H1 (cell line): ENCODE data around the gene NGEF. TPM values are rescaled to one million over a fixed set of nuclear protein-coding genes. Genes with fewer than 3 reads are reported as not detected.

ENCODE experiments used
- CTCF ChIA-PET: fragments of 300-600 bp; sonication (Branson Sonifier 250); formaldehyde crosslinking; loops from one replicate; lab custom pipeline; 2021; ENCODE audit not compliant: partially characterized antibody; lab: Charles Lee
- POLR2A ChIA-PET: fragments of 300-600 bp; sonication (Branson Sonifier 250); formaldehyde crosslinking; loops from one replicate; lab custom pipeline; 2021; ENCODE audit warnings: inconsistent platforms; ENCODE audit not compliant: partially characterized antibody; lab: Charles Lee
- DNase-seq, 2 experiments: peaks; one replicate each; pipeline versions ENCODE4 v3.0.0 to v3.0.0-alpha.2; 2010 to 2022; ENCODE audit warnings: low spot score in 2 of 2, low read depth in 1 of 2, mixed read lengths in 1 of 2
- FAIRE-seq: peaks from 2 replicates; lab custom pipeline; 2011; peaks lifted over from hg19 to GRCh38; lab: Jason Lieb, UNC
- H2AFZ ChIP-seq: 2 replicates; pipeline ENCODE4 v1.8.1; 2012; ENCODE audit warnings: low read length, inconsistent platforms
- H2AK5ac ChIP-seq: 2 replicates; pipeline ENCODE4 v1.6.1; 2013; ENCODE audit warnings: low read depth, low read length
- H2BK120ac ChIP-seq: replicated peaks from 2 replicates; pipeline ENCODE3; 2013; ENCODE audit warnings: low read depth, low read length, inconsistent platforms
- H2BK12ac ChIP-seq: 2 replicates; pipeline ENCODE4 v1.6.1; 2013; ENCODE audit warnings: low read depth, low read length
- H2BK15ac ChIP-seq: 2 replicates; pipeline ENCODE4 v1.6.1; 2013; ENCODE audit warnings: low read length
- H2BK20ac ChIP-seq: 2 replicates; pipeline ENCODE4 v1.6.1; 2013; ENCODE audit warnings: low read length
- H2BK5ac ChIP-seq: 2 replicates; pipeline ENCODE4 v1.6.1; 2013; ENCODE audit warnings: low read depth, low read length
- H3K14ac ChIP-seq: 2 replicates; pipeline ENCODE4 v1.6.1; 2013; ENCODE audit warnings: inconsistent platforms; ENCODE audit not compliant: insufficient read length
- H3K18ac ChIP-seq: 2 replicates; pipeline ENCODE4 v1.6.1; 2013; ENCODE audit warnings: low read length; ENCODE audit errors: extremely low read depth
- H3K23ac ChIP-seq: 2 replicates; pipeline ENCODE4 v1.6.1; 2013; ENCODE audit warnings: inconsistent platforms; ENCODE audit not compliant: insufficient read length
- H3K23me2 ChIP-seq: 2 replicates; pipeline ENCODE4 v1.6.1; 2013; ENCODE audit warnings: low read depth, low read length
- H3K27ac ChIP-seq: 2 replicates; pipeline ENCODE4 v1.6.1; 2011; ENCODE audit warnings: low read depth, low read length, inconsistent platforms
- H3K27me3 ChIP-seq, 4 experiments: replicated peaks in 1 of 4; 1 replicate in 1 of 4; 2 replicates in 3 of 4; pipeline versions ENCODE4 v1.6.1 to v1.8.1; 2011 to 2013; ENCODE audit warnings: low read length in 3 of 4, mild to moderate bottlenecking in 3 of 4, inconsistent platforms in 2 of 4, mixed read lengths in 2 of 4, moderate library complexity in 1 of 4; ENCODE audit not compliant: control insufficient read depth in 3 of 4, insufficient read depth in 3 of 4; ENCODE audit errors: extremely low read depth in 1 of 4
- H3K36me3 ChIP-seq, 4 experiments: 2 replicates each; pipeline versions ENCODE4 v1.6.1 to v1.8.1; 2011 to 2013; ENCODE audit warnings: mild to moderate bottlenecking in 4 of 4, low read length in 3 of 4, moderate library complexity in 2 of 4, control low read depth in 1 of 4, inconsistent platforms in 1 of 4; ENCODE audit not compliant: insufficient read depth in 4 of 4, control insufficient read depth in 2 of 4
- H3K4ac ChIP-seq: replicated peaks from 2 replicates; pipeline ENCODE3; 2013; ENCODE audit warnings: low read length, low read depth, mixed read lengths, inconsistent platforms; ENCODE audit not compliant: insufficient read length
- H3K4me1 ChIP-seq, 4 experiments: replicated peaks in 1 of 4; 1 replicate in 1 of 4; 2 replicates in 3 of 4; pipeline versions ENCODE4 v1.6.1 to v1.8.1; 2011 to 2013; ENCODE audit warnings: low read length in 3 of 4, inconsistent platforms in 2 of 4, mixed read lengths in 1 of 4; ENCODE audit not compliant: insufficient read depth in 4 of 4, control insufficient read depth in 3 of 4
- H3K4me2 ChIP-seq, 2 experiments: 2 replicates each; pipeline versions ENCODE4 v1.6.1 to v1.8.1; 2011 to 2013; ENCODE audit warnings: low read depth in 2 of 2, low read length in 2 of 2, control low read depth in 1 of 2, inconsistent platforms in 1 of 2, mild to moderate bottlenecking in 1 of 2; ENCODE audit not compliant: insufficient read depth in 1 of 2
- H3K4me3 ChIP-seq, 4 experiments: fragments of 200-600, 300-600 bp in 1 of 4; sonication (generic), shearing (Covaris generic), sonication (Bioruptor Twin) in 1 of 4; 2 replicates each; pipeline versions ENCODE4 v1.5.1 to v1.8.1; 2011 to 2016; ENCODE audit warnings: low read length in 4 of 4, low read depth in 3 of 4, control low read depth in 2 of 4, inconsistent platforms in 2 of 4, mild to moderate bottlenecking in 2 of 4, mixed read lengths in 1 of 4, moderate library complexity in 1 of 4; ENCODE audit not compliant: insufficient read depth in 2 of 4; ENCODE audit errors: extremely low read depth in 1 of 4
- H3K56ac ChIP-seq: replicated peaks from 2 replicates; pipeline ENCODE3; 2013; ENCODE audit warnings: low read depth, mild to moderate bottlenecking, mixed read lengths, low read length, inconsistent platforms; ENCODE audit not compliant: insufficient read length
- H3K79me1 ChIP-seq: 2 replicates; pipeline ENCODE4 v1.6.1; 2013; ENCODE audit warnings: low read depth, low read length, control low read depth
- H3K79me2 ChIP-seq, 2 experiments: 2 replicates each; pipeline versions ENCODE4 v1.6.1 to v1.8.1; 2012 to 2013; ENCODE audit warnings: low read length in 2 of 2, mild to moderate bottlenecking in 2 of 2, inconsistent platforms in 1 of 2; ENCODE audit not compliant: insufficient read depth in 2 of 2, control insufficient read depth in 1 of 2
- H3K9ac ChIP-seq, 4 experiments: replicated peaks in 1 of 4; 1 replicate in 1 of 4; 2 replicates in 3 of 4; pipeline versions ENCODE4 v1.6.1 to v1.8.1; 2011 to 2013; ENCODE audit warnings: low read depth in 3 of 4, low read length in 3 of 4, control low read depth in 2 of 4, mild to moderate bottlenecking in 2 of 4, moderate library complexity in 2 of 4, inconsistent platforms in 1 of 4; ENCODE audit errors: extremely low read depth in 1 of 4
- H3K9me3 ChIP-seq, 2 experiments: 2 replicates each; pipeline versions ENCODE4 v1.6.1 to v1.8.1; 2012 to 2013; ENCODE audit warnings: mild to moderate bottlenecking in 2 of 2, moderate library complexity in 2 of 2, control low read depth in 1 of 2, inconsistent platforms in 1 of 2, low read depth in 1 of 2, low read length in 1 of 2, mixed read lengths in 1 of 2; ENCODE audit not compliant: insufficient read depth in 2 of 2
- H4K20me1 ChIP-seq, 2 experiments: replicated peaks in 1 of 2; 2 replicates each; pipeline versions ENCODE3 to v1.8.1; 2011 to 2013; ENCODE audit warnings: inconsistent platforms in 2 of 2, low read length in 2 of 2, mild to moderate bottlenecking in 1 of 2; ENCODE audit not compliant: insufficient read depth in 2 of 2, control insufficient read depth in 1 of 2
- H4K5ac ChIP-seq: 2 replicates; pipeline ENCODE4 v1.6.1; 2013; ENCODE audit warnings: low read length, low read depth, mixed read lengths, inconsistent platforms; ENCODE audit not compliant: insufficient read length
- H4K8ac ChIP-seq: 2 replicates; pipeline ENCODE4 v1.8.0; 2013; ENCODE audit warnings: mild to moderate bottlenecking, moderate library complexity, low read length, inconsistent platforms; ENCODE audit not compliant: insufficient read depth; ENCODE audit errors: extremely low read depth
- H4K91ac ChIP-seq: replicated peaks from 2 replicates; pipeline ENCODE3; 2013; ENCODE audit warnings: low read length, mixed read lengths, inconsistent platforms; ENCODE audit not compliant: insufficient read length
- CBX8 ChIP-seq: fragments of 300-800, 300-1000 bp; sonication (generic); IDR thresholded peaks from 2 replicates; pipeline ENCODE4 v1.7.1; 2016; ENCODE audit warnings: low read depth, low read length, borderline replicate concordance
- CHD1 ChIP-seq: IDR thresholded peaks from 2 replicates; pipeline ENCODE4 v1.6.1; 2012; ENCODE audit warnings: low read depth, low read length, improper control_type of control experiment
- POLR2A ChIP-seq, 2 experiments: IDR thresholded peaks; 1 replicate in 1 of 2; 2 replicates in 1 of 2; pipeline ENCODE4 v1.6.1; 2011; ENCODE audit warnings: low read depth in 2 of 2, low read length in 2 of 2, mild to moderate bottlenecking in 2 of 2; ENCODE audit errors: control extremely low read depth in 1 of 2
- whole genome bisulfite sequencing, 2 experiments: shearing (Covaris generic) in 1 of 2; methylation state at CpG; one replicate each; pipeline versions ENCODE4 v1.1.6 to v1.1.7; 2013 to 2015; ENCODE audit warnings: low lambda C conversion rate in 2 of 2, mixed read lengths in 2 of 2, inconsistent platforms in 1 of 2, low coverage in 1 of 2, missing lambda C conversion rate in 1 of 2; ENCODE audit not compliant: insufficient replicate concordance in 2 of 2, insufficient coverage in 1 of 2, insufficient read length in 1 of 2; ENCODE audit errors: extremely low coverage in 1 of 2, missing lambda C conversion rate in 1 of 2; 5-methylcytosine and 5-hydroxymethylcytosine counted together
- polyA plus RNA-seq, 7 experiments: library from polyadenylated mRNA; depleted of rRNA in 3 of 7; stranded (reverse) in 5 of 7; unstranded in 2 of 7; fragments of >200 nt in 5 of 7; fragments of 200-250 nt in 2 of 7; gene quantifications; 1 replicate in 5 of 7; 2 replicates in 1 of 7; 4 replicates in 1 of 7; pipeline versions ENCODE4 v1.2.1 to v1.2.3, GENCODE V29; 2011 to 2013; ENCODE audit warnings: missing spikeins in 2 of 7, mixed read lengths in 2 of 7
- total RNA-seq: library from RNA; stranded (reverse); fragmentation: NEBNext Ultra II Directional; extraction: Animal tissue kit (Norgen Biotek cat#: 25700); gene quantifications from 2 replicates; pipeline ENCODE4 v1.2.1, GENCODE V29; 2021

Gene NGEF
- total and polyA plus RNA-seq, 2 of the 8 experiments (the other 6 are each of a cell fraction or from before 2014, with no cell fraction given): 2.7 to 3.2 TPM

- H3K27me3 ChIP-seq: no peaks in the 10 kb centered on the region
- H2BK5ac ChIP-seq: peak overlapping the region; percentile 49; the same call in 1 of the 2 replicates
- peak overlapping the region; percentile 83 for H3K4ac ChIP-seq
- no peak overlapping the region; the same call in 1 of the 2 replicates for H2BK12ac ChIP-seq
- no peak overlapping the region for H3K27ac ChIP-seq
- POLR2A ChIA-PET: no interaction called here
- no peak overlapping the region for H4K91ac ChIP-seq
- no peak overlapping the region for H3K4me3 ChIP-seq
- WGBS, 2 experiments: 89% methylated on average over 11 of the region's 11 CpGs; no CpG with 5 or more reads in 1 of the 2 experiments
- H3K23me2 ChIP-seq: peaks cover 5% of the 10 kb centered on the region
- no peak overlapping the region for H4K5ac ChIP-seq
- H3K9ac ChIP-seq: no peak overlapping the region
- H3K79me2 ChIP-seq: no peaks in the 10 kb centered on the region
- peak overlapping the region; percentile 98 for H2AK5ac ChIP-seq
- no peak overlapping the region for H2BK20ac ChIP-seq
- no peak overlapping the region for H3K14ac ChIP-seq
- no peak overlapping the region for H3K4me2 ChIP-seq
- TF ChIP-seq POLR2A (IDR thresholded peaks at IDR 0.05; ENCODE audit: control extremely low read depth in 1 of 2, low read depth in 2 of 2, low read length in 2 of 2) (no peak), CBX8 (no peak), CHD1 (no peak)
- TF ChIP-seq, all 59 proteins: peak for 0
- Histone ChIP-seq H4K8ac (peak overlapping the region; percentile 64), H2AFZ (no peak overlapping the region), H2BK15ac (no peak overlapping the region), H3K23ac (no peak overlapping the region), H3K9me3 (no peaks in the 10 kb centered on the region), H3K79me1 (no peaks in the 10 kb centered on the region), H3K4me1 (peaks cover 0 to 12% (median 9%) of the 10 kb centered on the region in 4 experiments; a peak in 6 of 7 replicates), H2BK120ac (no peak overlapping the region), H3K36me3 (no peaks in the 10 kb centered on the region; a peak in 1 of 8 replicates), H3K18ac (no peak overlapping the region), H4K20me1 (peaks cover 0 to 8% of the 10 kb centered on the region in 2 experiments), H3K56ac (no peak overlapping the region)
- FAIRE-seq (no peak), DNase-seq (no peak)
- CTCF ChIA-PET: interaction anchor here (0.5 to 1.9 kb wide), 12 partner anchors 12 to 573 kb away, joined by 3 to 10 read pairs (median 4); no protein-coding TSS in a partner anchor
Observed at GRCh38 chr2:232886176-232886575, 126.9 kb downstream of the NGEF start.
